ENCODE data around the gene DBH.

DNA sequence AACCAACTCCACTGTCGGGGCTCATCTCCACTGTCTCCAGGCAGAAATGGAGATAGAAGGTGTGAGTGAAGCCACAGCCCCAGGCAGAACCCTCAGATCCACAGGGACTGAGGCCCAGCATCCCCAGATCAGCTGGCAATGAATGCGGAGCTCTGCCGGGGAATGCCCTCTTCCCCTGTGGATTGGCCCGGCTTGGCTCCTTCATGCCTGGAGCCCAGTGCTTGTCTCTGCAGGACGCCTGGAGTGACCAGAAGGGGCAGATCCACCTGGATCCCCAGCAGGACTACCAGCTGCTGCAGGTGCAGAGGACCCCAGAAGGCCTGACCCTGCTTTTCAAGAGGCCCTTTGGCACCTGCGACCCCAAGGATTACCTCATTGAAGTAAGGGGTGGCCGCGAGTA is 3.5 kb downstream of the DBH start:
- TF ChIP-seq, protein P1, sequence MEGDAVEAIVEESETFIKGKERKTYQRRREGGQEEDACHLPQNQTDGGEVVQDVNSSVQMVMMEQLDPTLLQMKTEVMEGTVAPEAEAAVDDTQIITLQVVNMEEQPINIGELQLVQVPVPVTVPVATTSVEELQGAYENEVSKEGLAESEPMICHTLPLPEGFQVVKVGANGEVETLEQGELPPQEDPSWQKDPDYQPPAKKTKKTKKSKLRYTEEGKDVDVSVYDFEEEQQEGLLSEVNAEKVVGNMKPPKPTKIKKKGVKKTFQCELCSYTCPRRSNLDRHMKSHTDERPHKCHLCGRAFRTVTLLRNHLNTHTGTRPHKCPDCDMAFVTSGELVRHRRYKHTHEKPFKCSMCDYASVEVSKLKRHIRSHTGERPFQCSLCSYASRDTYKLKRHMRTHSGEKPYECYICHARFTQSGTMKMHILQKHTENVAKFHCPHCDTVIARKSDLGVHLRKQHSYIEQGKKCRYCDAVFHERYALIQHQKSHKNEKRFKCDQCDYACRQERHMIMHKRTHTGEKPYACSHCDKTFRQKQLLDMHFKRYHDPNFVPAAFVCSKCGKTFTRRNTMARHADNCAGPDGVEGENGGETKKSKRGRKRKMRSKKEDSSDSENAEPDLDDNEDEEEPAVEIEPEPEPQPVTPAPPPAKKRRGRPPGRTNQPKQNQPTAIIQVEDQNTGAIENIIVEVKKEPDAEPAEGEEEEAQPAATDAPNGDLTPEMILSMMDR (IDR thresholded peaks at IDR 0.05): no peak
- no peak for TF ChIP-seq POLR2A (IDR thresholded peaks at IDR 0.05)
